SU-DHL-6 (cell line): ENCODE measurements around the gene LRRC28.

Source experiments
- H2AFZ ChIP-seq: fragments of 200-600 bp; sonication (generic); 2 replicates; pipeline ENCODE4 v1.6.1; 2014; ENCODE audit warnings: low read depth, mild to moderate bottlenecking, moderate library complexity, mixed read lengths, antibody characterized with exemption, low read length; ENCODE audit not compliant: severe bottlenecking
- H3F3A ChIP-seq: fragments of 200-600 bp; shearing (Covaris generic); 2 replicates; pipeline ENCODE4 v1.6.0; 2016; ENCODE audit warnings: antibody characterized with exemption, mild to moderate bottlenecking; ENCODE audit not compliant: insufficient read depth
- H3K27ac ChIP-seq: fragments of 200-600 bp; sonication (generic); 2 replicates; pipeline ENCODE4 v1.5.1; 2016; ENCODE audit warnings: low read depth, mild to moderate bottlenecking, low read length, moderate library complexity, mixed read lengths
- H3K27me3 ChIP-seq: fragments of 200-600 bp; sonication (generic), shearing (Covaris generic); 2 replicates; pipeline ENCODE4 v1.6.0; 2014; ENCODE audit warnings: mild to moderate bottlenecking, low read length
- H3K36me3 ChIP-seq: fragments of 200-600 bp; sonication (generic); 2 replicates; pipeline ENCODE4 v1.6.1; 2014; ENCODE audit warnings: mild to moderate bottlenecking, low read length, mixed read lengths
- H3K4me2 ChIP-seq: fragments of 300-600, 200-600 bp; shearing (Covaris generic), sonication (generic); 2 replicates; pipeline ENCODE4 v1.6.0; 2014; ENCODE audit warnings: low read length, low read depth, mild to moderate bottlenecking; ENCODE audit not compliant: poor library complexity, severe bottlenecking
- H3K4me3 ChIP-seq: fragments of 200-600 bp; sonication (generic); 2 replicates; pipeline ENCODE4 v1.5.1; 2014; ENCODE audit warnings: antibody characterized with exemption, low read length, mild to moderate bottlenecking, mixed read lengths; ENCODE audit not compliant: insufficient read depth, poor library complexity, severe bottlenecking
- H3K79me2 ChIP-seq: fragments of 200-600 bp; sonication (generic); 2 replicates; pipeline ENCODE4 v1.6.1; 2014; ENCODE audit warnings: mild to moderate bottlenecking, low read length, moderate library complexity; ENCODE audit not compliant: insufficient read depth
- H3K9ac ChIP-seq: fragments of 200-600 bp; sonication (generic); 2 replicates; pipeline ENCODE4 v1.7.0; 2014; ENCODE audit warnings: mild to moderate bottlenecking, low read length
- H3K9me2 ChIP-seq: fragments of 200-600 bp; sonication (generic); replicated peaks from 2 replicates; pipeline ENCODE4 v1.6.1; 2014; ENCODE audit warnings: low read length; ENCODE audit not compliant: insufficient read depth
- H3K9me3 ChIP-seq: fragments of 200-600 bp; sonication (generic); 2 replicates; pipeline ENCODE4 v1.6.1; 2014; ENCODE audit warnings: low read length, mixed read lengths; ENCODE audit not compliant: insufficient read depth
- H4K20me1 ChIP-seq: fragments of 200-600 bp; sonication (generic); 2 replicates; pipeline ENCODE4 v1.6.1; 2014; ENCODE audit warnings: low read depth, mild to moderate bottlenecking, antibody characterized with exemption, low read length, moderate library complexity, mixed read lengths
- EZH2phosphoT487 ChIP-seq: fragments of 200-600 bp; sonication (generic), shearing (Covaris generic); conservative IDR thresholded peaks from 2 replicates; pipeline ENCODE4 v1.6.1; 2018; ENCODE audit warnings: mild to moderate bottlenecking, antibody characterized with exemption, low read length, moderate library complexity, mixed read lengths
- TF ChIP-seq, protein P1 (sequence below): fragments of 200-600 bp; sonication (generic); IDR thresholded peaks from one replicate; pipeline ENCODE4 v1.5.1; 2017; ENCODE audit warnings: antibody characterized with exemption, mild to moderate bottlenecking, low read length, moderate library complexity; ENCODE audit not compliant: insufficient read depth, poor library complexity, severe bottlenecking

Gene LRRC28

DNA sequence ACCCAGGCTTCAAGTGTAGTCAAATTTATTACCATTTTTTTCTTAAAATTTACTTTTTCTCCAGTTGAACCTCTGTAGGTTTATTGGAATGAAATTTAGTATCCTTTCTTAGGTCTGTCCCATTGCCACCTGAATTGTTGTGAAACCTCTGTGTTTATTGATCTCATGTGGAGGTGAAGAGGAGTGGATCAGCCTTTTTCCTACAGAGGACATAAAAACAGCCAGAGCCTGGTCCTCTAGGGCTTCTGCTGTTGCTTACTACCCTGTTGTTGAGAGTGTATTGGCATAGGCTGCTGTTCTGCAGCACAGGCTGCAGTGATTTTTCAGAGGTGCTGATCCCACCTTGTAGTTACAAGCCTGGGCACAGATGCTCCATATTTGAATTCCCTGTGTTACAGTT is 44.6 kb downstream of the LRRC28 start:
- Histone ChIP-seq H3K4me2 (no peak overlapping the region), H3K36me3 (no peaks in the 10 kb centered on the region; the same call in 1 of the 2 replicates), H3F3A (no peaks in the 10 kb centered on the region), H3K9me3 (no peaks in the 10 kb centered on the region), H4K20me1 (no peaks in the 10 kb centered on the region), H3K9ac (no peak overlapping the region), H3K9me2 (no peaks in the 10 kb centered on the region), H3K27ac (no peak overlapping the region), H3K79me2 (no peaks in the 10 kb centered on the region), H2AFZ (no peak overlapping the region), H3K27me3 (no peaks in the 10 kb centered on the region), H3K4me3 (no peak overlapping the region)
- TF ChIP-seq, protein P1, sequence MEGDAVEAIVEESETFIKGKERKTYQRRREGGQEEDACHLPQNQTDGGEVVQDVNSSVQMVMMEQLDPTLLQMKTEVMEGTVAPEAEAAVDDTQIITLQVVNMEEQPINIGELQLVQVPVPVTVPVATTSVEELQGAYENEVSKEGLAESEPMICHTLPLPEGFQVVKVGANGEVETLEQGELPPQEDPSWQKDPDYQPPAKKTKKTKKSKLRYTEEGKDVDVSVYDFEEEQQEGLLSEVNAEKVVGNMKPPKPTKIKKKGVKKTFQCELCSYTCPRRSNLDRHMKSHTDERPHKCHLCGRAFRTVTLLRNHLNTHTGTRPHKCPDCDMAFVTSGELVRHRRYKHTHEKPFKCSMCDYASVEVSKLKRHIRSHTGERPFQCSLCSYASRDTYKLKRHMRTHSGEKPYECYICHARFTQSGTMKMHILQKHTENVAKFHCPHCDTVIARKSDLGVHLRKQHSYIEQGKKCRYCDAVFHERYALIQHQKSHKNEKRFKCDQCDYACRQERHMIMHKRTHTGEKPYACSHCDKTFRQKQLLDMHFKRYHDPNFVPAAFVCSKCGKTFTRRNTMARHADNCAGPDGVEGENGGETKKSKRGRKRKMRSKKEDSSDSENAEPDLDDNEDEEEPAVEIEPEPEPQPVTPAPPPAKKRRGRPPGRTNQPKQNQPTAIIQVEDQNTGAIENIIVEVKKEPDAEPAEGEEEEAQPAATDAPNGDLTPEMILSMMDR: no peak
- no peak for TF ChIP-seq EZH2phosphoT487

DNA sequence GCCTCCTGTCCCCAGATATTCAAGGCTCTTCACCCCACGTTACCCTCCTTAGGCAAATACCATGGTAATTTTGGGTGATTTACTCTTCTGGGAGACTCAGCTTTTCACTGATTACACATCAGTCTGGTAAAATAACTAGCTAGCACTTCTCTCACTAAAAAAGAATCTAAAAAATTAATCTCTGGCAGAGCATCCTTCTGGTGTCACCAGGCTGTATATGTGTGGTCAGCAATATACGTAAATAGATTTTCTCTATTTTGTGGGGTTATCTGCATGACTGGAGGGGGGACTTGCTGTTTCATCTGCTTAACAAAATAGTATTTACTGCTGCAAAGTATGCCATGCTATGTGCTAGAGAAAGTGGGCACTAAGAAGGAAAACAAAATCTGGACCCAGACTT is 45.1 kb downstream of the LRRC28 start:
- Histone ChIP-seq H3K27ac (no peak overlapping the region), H4K20me1 (no peaks in the 10 kb centered on the region), H3K9me2 (no peaks in the 10 kb centered on the region), H3K4me3 (no peak overlapping the region), H2AFZ (no peak overlapping the region), H3K79me2 (no peaks in the 10 kb centered on the region), H3K9me3 (no peaks in the 10 kb centered on the region), H3K9ac (no peak overlapping the region), H3K27me3 (no peaks in the 10 kb centered on the region), H3K4me2 (no peak overlapping the region), H3K36me3 (no peaks in the 10 kb centered on the region; the same call in 1 of the 2 replicates), H3F3A (no peaks in the 10 kb centered on the region)
- TF ChIP-seq, protein P1: no peak
- no peak for TF ChIP-seq EZH2phosphoT487

DNA sequence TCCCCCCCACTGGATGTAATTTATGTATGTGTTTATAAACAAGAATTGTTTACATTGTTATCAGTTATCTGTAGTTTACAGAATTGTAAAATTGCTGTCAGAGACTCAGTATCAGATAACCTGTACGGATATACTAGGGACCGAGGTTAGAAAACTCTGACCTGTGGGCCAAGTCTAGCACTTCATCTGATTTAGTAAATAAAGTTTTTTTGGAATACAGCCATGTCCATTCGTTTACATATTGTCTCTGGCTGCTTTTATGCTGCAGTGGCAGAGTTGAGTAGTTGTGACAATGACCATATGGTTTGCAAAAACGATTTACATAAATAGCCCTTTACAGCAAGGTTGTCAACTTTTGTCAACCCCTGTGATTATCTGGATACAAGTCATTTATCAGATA is 52.6 kb downstream of the LRRC28 start:
- H3K27me3 ChIP-seq: no peaks in the 10 kb centered on the region
- no peaks in the 10 kb centered on the region; the same call in 1 of the 2 replicates for H3K36me3 ChIP-seq
- TF ChIP-seq EZH2phosphoT487: no peak
- TF ChIP-seq, protein P1: no peak
- H3K9me3 ChIP-seq: no peaks in the 10 kb centered on the region
- H4K20me1 ChIP-seq: no peaks in the 10 kb centered on the region
- H3F3A ChIP-seq: no peaks in the 10 kb centered on the region
- no peak overlapping the region for H3K27ac ChIP-seq
- H2AFZ ChIP-seq: no peak overlapping the region
- no peak overlapping the region for H3K4me3 ChIP-seq
- no peak overlapping the region for H3K9ac ChIP-seq
- H3K9me2 ChIP-seq: no peaks in the 10 kb centered on the region
- H3K4me2 ChIP-seq: no peak overlapping the region
- H3K79me2 ChIP-seq: no peaks in the 10 kb centered on the region
